HL-60 (cell line): Measurements from ENCODE around the gene AMN.

ENCODE experiments used
- DNase-seq, 2 experiments: peaks; one replicate each; pipeline ENCODE4 v3.0.0-alpha.2; 2010 to 2020; ENCODE audit warnings: low read depth in 1 of 2, low spot score in 1 of 2
- H3K27ac ChIP-seq: fragments of 250-450 bp; sonication (Bioruptor Pico); replicated peaks from 2 replicates; pipeline ENCODE4 v1.5.1; 2020; ENCODE audit warnings: mild to moderate bottlenecking, moderate library complexity
- H3K27me3 ChIP-seq: fragments of 250-450 bp; sonication (Bioruptor Pico); 2 replicates; pipeline ENCODE4 v1.5.1; 2021; ENCODE audit warnings: mild to moderate bottlenecking, moderate library complexity; ENCODE audit not compliant: insufficient read depth, poor library complexity, severe bottlenecking
- H3K4me3 ChIP-seq: replicated peaks from 2 replicates; pipeline ENCODE4 v1.5.1; 2011; ENCODE audit warnings: mild to moderate bottlenecking, control low read depth, low read length; ENCODE audit not compliant: insufficient read depth
- CTCF ChIP-seq: IDR thresholded peaks from one replicate; pipeline ENCODE4 v1.5.1; 2011; ENCODE audit warnings: low read length, control low read depth, inconsistent platforms; ENCODE audit not compliant: insufficient read depth
- GABPA ChIP-seq: IDR thresholded peaks from 2 replicates; pipeline ENCODE4 v1.6.1; 2012; ENCODE audit warnings: low read depth
- POLR2AphosphoS5 ChIP-seq: IDR thresholded peaks from 2 replicates; pipeline ENCODE4 v1.6.1; 2012; ENCODE audit warnings: low read depth
- REST ChIP-seq: IDR thresholded peaks from 2 replicates; pipeline ENCODE4 v1.6.1; 2012; ENCODE audit warnings: low read depth; ENCODE audit not compliant: insufficient replicate concordance
- SPI1 ChIP-seq: IDR thresholded peaks from 2 replicates; pipeline ENCODE4 v1.6.1; 2012; ENCODE audit warnings: low read depth, mild to moderate bottlenecking, borderline replicate concordance

Gene AMN

GRCh38 chr14:102923925-102924486 is 1.5 kb downstream of the AMN start:
- no peak overlapping the region for H3K4me3 ChIP-seq
- no peak overlapping the region for H3K27ac ChIP-seq

GRCh38 chr14:102924632-102925588 is 2.4 kb downstream of the AMN start:
- no peak overlapping the region for H3K27ac ChIP-seq
- no peak for DNase-seq
- TF ChIP-seq SPI1 = no peak
- no peak for TF ChIP-seq REST
- no peak for TF ChIP-seq CTCF
- no peak for TF ChIP-seq GABPA
- no peak for TF ChIP-seq POLR2AphosphoS5
- peaks cover 46% of the 10 kb centered on the region for H3K27me3 ChIP-seq
- H3K4me3 ChIP-seq = no peak overlapping the region

More at GRCh38 chr14:102923925-102924486, 1.5 kb downstream of the AMN start:
- peaks cover 41% of the 10 kb centered on the region for H3K27me3 ChIP-seq
- TF ChIP-seq GABPA (no peak), CTCF (no peak), SPI1 (no peak)
- DNase-seq = no peak

DNA sequence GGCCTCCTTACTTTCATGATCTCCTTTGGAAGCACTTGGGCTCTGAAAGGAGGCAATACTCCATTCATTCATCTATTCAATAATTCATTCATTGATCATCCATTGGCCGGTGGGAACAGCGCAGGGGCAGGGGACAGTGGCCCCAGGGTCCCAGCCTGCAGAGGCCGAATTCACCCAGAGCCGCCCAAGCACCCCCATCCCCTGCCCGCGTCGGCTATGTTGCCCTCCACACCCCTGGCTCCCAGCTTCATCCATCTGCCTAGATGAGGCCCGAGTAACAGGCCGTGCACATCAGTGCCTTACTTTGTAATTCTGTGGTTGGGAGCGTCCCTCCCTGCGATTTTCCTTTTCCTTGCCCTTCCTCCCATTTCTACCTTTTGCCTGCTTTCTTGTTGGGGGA is 3.2 kb downstream of the AMN start:
- no peak overlapping the region for H3K4me3 ChIP-seq
- H3K27me3 ChIP-seq = peaks cover 50% of the 10 kb centered on the region
- H3K27ac ChIP-seq = no peak overlapping the region
- DNase-seq = no peak
- no peak for TF ChIP-seq GABPA
- no peak for TF ChIP-seq CTCF
- TF ChIP-seq POLR2AphosphoS5 = no peak
- no peak for TF ChIP-seq SPI1
- no peak for TF ChIP-seq REST
